Measurements from ENCODE around the gene SAA1.

DNA sequence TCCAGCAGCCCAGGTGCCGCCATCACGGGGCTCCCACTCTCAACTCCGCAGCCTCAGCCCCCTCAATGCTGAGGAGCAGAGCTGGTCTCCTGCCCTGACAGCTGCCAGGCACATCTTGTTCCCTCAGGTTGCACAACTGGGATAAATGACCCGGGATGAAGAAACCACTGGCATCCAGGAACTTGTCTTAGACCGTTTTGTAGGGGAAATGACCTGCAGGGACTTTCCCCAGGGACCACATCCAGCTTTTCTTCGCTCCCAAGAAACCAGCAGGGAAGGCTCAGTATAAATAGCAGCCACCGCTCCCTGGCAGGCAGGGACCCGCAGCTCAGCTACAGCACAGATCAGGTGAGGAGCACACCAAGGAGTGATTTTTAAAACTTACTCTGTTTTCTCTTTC lies at the start of gene SAA1:
- TF ChIP-seq, protein P1, sequence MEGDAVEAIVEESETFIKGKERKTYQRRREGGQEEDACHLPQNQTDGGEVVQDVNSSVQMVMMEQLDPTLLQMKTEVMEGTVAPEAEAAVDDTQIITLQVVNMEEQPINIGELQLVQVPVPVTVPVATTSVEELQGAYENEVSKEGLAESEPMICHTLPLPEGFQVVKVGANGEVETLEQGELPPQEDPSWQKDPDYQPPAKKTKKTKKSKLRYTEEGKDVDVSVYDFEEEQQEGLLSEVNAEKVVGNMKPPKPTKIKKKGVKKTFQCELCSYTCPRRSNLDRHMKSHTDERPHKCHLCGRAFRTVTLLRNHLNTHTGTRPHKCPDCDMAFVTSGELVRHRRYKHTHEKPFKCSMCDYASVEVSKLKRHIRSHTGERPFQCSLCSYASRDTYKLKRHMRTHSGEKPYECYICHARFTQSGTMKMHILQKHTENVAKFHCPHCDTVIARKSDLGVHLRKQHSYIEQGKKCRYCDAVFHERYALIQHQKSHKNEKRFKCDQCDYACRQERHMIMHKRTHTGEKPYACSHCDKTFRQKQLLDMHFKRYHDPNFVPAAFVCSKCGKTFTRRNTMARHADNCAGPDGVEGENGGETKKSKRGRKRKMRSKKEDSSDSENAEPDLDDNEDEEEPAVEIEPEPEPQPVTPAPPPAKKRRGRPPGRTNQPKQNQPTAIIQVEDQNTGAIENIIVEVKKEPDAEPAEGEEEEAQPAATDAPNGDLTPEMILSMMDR (IDR thresholded peaks at IDR 0.05): no peak
- TF ChIP-seq POLR2A (IDR thresholded peaks at IDR 0.05): no peak
